ENCODE measurements around the gene BSPRY. TPM values are rescaled to one million over a fixed set of nuclear protein-coding genes. Genes with fewer than 3 reads are reported as not detected.
A peak's percentile ranks its signal among the peaks of the same experiment; 100 is the strongest.

Gene BSPRY
- total RNA-seq, 1 experiment from 2014 or later, result 6.4 TPM

GRCh38 chr9:113373676-113374392 lies 24.5 kb downstream of the BSPRY start (continued):
- TF ChIP-seq GRHL2 (CRISPR knock-in tag; IDR thresholded peaks at IDR 0.05; ENCODE audit: insufficient replicate concordance, severe bottlenecking), result no peak
- no peak for TF ChIP-seq NFE2L1 (CRISPR knock-in tag; IDR thresholded peaks at IDR 0.05)
- TF ChIP-seq, protein P1, sequence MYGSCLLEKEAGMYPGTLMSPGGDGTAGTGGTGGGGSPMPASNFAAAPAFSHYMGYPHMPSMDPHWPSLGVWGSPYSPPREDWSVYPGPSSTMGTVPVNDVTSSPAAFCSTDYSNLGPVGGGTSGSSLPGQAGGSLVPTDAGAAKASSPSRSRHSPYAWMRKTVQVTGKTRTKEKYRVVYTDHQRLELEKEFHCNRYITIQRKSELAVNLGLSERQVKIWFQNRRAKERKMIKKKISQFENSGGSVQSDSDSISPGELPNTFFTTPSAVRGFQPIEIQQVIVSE (CRISPR knock-in tag; IDR thresholded peaks at IDR 0.05; ENCODE audit: borderline replicate concordance), result no peak
- TF ChIP-seq, protein P2, sequence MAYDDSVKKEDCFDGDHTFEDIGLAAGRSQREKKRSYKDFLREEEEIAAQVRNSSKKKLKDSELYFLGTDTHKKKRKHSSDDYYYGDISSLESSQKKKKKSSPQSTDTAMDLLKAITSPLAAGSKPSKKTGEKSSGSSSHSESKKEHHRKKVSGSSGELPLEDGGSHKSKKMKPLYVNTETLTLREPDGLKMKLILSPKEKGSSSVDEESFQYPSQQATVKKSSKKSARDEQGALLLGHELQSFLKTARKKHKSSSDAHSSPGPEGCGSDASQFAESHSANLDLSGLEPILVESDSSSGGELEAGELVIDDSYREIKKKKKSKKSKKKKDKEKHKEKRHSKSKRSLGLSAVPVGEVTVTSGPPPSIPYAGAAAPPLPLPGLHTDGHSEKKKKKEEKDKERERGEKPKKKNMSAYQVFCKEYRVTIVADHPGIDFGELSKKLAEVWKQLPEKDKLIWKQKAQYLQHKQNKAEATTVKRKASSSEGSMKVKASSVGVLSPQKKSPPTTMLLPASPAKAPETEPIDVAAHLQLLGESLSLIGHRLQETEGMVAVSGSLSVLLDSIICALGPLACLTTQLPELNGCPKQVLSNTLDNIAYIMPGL (CRISPR knock-in tag; IDR thresholded peaks at IDR 0.05), result no peak
- no peak for TF ChIP-seq TCF7 (CRISPR knock-in tag; IDR thresholded peaks at IDR 0.05; ENCODE audit: low read depth)
- no peak for TF ChIP-seq MLX (CRISPR knock-in tag; IDR thresholded peaks at IDR 0.05)

- Mint-ChIP-seq H3K4me3 (peak overlapping the region; percentile 80), H3K4me1 (peaks cover 9% of the 10 kb centered on the region), H3K27ac (no peak overlapping the region), H3K36me3 (peaks cover 9% of the 10 kb centered on the region; the same call in 1 of the 2 replicates), H3K9me3 (no peaks in the 10 kb centered on the region), H3K27me3 (ENCODE audit: low read depth) (no peaks in the 10 kb centered on the region; the same call in 1 of the 2 replicates)
- TF ChIP-seq ZNF121 (CRISPR knock-in tag; IDR thresholded peaks at IDR 0.05) (0 out of 2 replicates have a peak, but pooled peaks have one; percentile 50), NFYB (CRISPR knock-in tag; conservative IDR thresholded peaks at IDR 0.05; ENCODE audit: low read depth) (no peak)
- no peak for DNase-seq (ENCODE audit: low spot score)
- CTCF ChIA-PET, result interaction anchor here (0.6 to 1.7 kb wide), 2 partner anchors 26 to 35 kb away, joined by 5 to 7 read pairs; partner anchors contain the start of gene ALAD
- ATAC-seq, result no peak
- POLR2A ChIA-PET, result interaction anchor here (0.9 to 1.8 kb wide), 2 partner anchors 36 to 100 kb away, joined by 7 read pairs; partner anchors contain the start of genes C9orf43, CDC26, POLE3 and PRPF4
Observed at GRCh38 chr9:113375057-113376023, 26.0 kb downstream of the BSPRY start.

DNA sequence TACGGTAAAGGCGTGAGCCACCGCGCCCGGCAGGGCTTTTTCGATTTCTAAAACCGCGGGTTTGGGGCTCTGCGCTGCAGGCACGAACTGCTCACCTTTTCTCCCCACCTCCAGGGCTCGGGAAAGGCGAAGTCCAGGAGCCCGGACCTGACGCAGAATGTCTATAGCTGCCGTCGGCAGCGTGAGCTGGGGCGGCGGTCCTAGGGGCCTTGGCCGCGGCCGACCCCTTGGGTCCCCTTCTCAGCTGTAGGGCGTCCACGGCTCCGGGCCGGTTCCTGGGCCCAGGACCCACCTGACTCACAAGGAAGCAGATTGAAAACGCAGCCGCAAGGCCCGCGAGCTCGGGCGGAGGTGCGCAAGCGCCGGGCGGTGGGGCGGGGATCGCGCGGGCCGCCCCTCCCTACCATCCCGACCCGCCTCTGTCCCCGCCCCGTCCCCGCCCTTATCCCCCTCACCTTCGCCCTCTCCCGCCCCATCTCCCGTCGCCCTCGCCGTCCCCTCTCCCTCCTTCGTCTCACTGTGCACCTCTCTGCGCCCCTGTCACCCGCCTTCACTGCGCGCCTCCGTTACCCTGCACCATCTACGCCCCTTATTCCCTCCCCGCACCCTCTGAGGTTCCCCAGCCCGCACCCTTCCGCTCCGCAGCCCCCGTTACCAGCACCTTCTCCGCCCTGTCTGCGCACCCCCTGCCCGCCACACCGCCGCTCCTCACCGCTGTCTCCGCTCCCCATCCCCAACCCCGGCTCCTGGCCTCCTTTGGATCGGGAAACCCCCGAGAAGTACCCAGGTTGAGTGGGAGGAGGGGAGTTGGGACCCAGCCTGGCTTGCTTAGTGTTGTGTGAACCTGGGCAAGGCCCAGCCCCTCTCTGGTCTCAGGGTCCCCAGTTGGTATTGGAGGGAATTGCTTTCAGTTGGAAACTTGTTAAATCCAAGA lies 27.6 kb downstream of the BSPRY start, which contains the start of gene HDHD3:
TSS of gene HDHD3 (minus strand) at position 353 of the 934 bp plus-strand sequence. CDS start 2,632 bp downstream, outside the sequence.
- Mint-ChIP-seq H3K27ac (no peak within 1 kb of the TSS), H3K27me3 (ENCODE audit: low read depth) (no peaks in the 10 kb centered on the region; the same call in 1 of the 2 replicates), H3K9me3 (no peaks in the 10 kb centered on the region), H3K36me3 (peaks cover 9% of the 10 kb centered on the region; the same call in 1 of the 2 replicates), H3K4me1 (peaks cover 15% of the 10 kb centered on the region), H3K4me3 (peak within 1 kb of the TSS; percentile 80)
- CTCF ChIA-PET, result interaction anchor here (0.6 to 1.7 kb wide), 6 partner anchors 13 to 281 kb away, joined by 3 to 7 read pairs (median 4); partner anchors contain the start of genes ALAD, C9orf43, POLE3 and WDR31
- ATAC-seq (peak; percentile 87), DNase-seq (ENCODE audit: low spot score) (peak; percentile 80)
- POLR2A ChIA-PET, result interaction anchor here (0.6 to 1.6 kb wide), 4 partner anchors 25 to 634 kb away, joined by 3 to 4 read pairs (median 3); partner anchors contain the start of genes BSPRY, C9orf43 and POLE3
- TF ChIP-seq ZNF263 (CRISPR knock-in tag; IDR thresholded peaks at IDR 0.05; ENCODE audit: low read depth) (no peak), ZNF219 (CRISPR knock-in tag; IDR thresholded peaks at IDR 0.05; ENCODE audit: borderline replicate concordance) (no peak), HMGA2 (CRISPR knock-in tag; IDR thresholded peaks at IDR 0.05) (no peak), CBFB (CRISPR knock-in tag; IDR thresholded peaks at IDR 0.05; ENCODE audit: low read depth) (0 out of 2 replicates have a peak, but pooled peaks have one; percentile 72), TP53 (CRISPR knock-in tag; IDR thresholded peaks at IDR 0.05) (peak; percentile 61; the same call in 1 of the 2 replicates), FOXP1 (CRISPR knock-in tag; IDR thresholded peaks at IDR 0.05; ENCODE audit: borderline replicate concordance) (peak; percentile 50; the same call in 1 of the 2 replicates), ZNF232 (CRISPR knock-in tag; IDR thresholded peaks at IDR 0.05) (0 out of 2 replicates have a peak, but pooled peaks have one; percentile 24), SP1 (CRISPR knock-in tag; conservative IDR thresholded peaks at IDR 0.05) (peak; percentile 66; the same call in 1 of the 2 replicates)
- TF ChIP-seq, protein P3, sequence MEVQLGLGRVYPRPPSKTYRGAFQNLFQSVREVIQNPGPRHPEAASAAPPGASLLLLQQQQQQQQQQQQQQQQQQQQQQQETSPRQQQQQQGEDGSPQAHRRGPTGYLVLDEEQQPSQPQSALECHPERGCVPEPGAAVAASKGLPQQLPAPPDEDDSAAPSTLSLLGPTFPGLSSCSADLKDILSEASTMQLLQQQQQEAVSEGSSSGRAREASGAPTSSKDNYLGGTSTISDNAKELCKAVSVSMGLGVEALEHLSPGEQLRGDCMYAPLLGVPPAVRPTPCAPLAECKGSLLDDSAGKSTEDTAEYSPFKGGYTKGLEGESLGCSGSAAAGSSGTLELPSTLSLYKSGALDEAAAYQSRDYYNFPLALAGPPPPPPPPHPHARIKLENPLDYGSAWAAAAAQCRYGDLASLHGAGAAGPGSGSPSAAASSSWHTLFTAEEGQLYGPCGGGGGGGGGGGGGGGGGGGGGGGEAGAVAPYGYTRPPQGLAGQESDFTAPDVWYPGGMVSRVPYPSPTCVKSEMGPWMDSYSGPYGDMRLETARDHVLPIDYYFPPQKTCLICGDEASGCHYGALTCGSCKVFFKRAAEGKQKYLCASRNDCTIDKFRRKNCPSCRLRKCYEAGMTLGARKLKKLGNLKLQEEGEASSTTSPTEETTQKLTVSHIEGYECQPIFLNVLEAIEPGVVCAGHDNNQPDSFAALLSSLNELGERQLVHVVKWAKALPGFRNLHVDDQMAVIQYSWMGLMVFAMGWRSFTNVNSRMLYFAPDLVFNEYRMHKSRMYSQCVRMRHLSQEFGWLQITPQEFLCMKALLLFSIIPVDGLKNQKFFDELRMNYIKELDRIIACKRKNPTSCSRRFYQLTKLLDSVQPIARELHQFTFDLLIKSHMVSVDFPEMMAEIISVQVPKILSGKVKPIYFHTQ (CRISPR knock-in tag; IDR thresholded peaks at IDR 0.05), result no peak

Data from WTC11 (cell line).